ENCODE data around the gene IPO11.
"Not testable (repeated sequence)": the region's sequence is repeated elsewhere in the genome, so short reads cannot be mapped to it uniquely, and the experiment has no call there.

IPO11 gene

GRCh38 chr5:62448528-62448927, 36.0 kb downstream of the IPO11 start:
- DNase-seq (ENCODE audit: low read depth in 2 of 2): no peak

GRCh38 chr5:62450259-62450658, 37.7 kb downstream of the IPO11 start:
- DNase-seq (ENCODE audit: low read depth in 2 of 2): no peak

GRCh38 chr5:62457071-62457470, 44.5 kb downstream of the IPO11 start:
- no peak for DNase-seq (ENCODE audit: low read depth in 2 of 2)

- no peak for DNase-seq (ENCODE audit: low read depth in 2 of 2)
Observed at GRCh38 chr5:62460578-62460983, 48.0 kb downstream of the IPO11 start.

GRCh38 chr5:62461561-62461960, 49.0 kb downstream of the IPO11 start:
- DNase-seq (ENCODE audit: low read depth in 2 of 2): no peak

GRCh38 chr5:62465985-62466925, 53.7 kb downstream of the IPO11 start:
- DNase-seq (ENCODE audit: low read depth in 2 of 2): no peak

- DNase-seq (ENCODE audit: low read depth in 2 of 2): no peak
Observed at GRCh38 chr5:62473209-62473608, 60.6 kb downstream of the IPO11 start.

- no peak for DNase-seq (ENCODE audit: low read depth in 2 of 2)
Observed at GRCh38 chr5:62475072-62475471, 62.5 kb downstream of the IPO11 start.

- DNase-seq (ENCODE audit: low read depth in 2 of 2): no peak
Observed at GRCh38 chr5:62477801-62478200, 65.2 kb downstream of the IPO11 start.

- DNase-seq (ENCODE audit: low read depth in 2 of 2): no peak
Observed at GRCh38 chr5:62483556-62483955, 71.0 kb downstream of the IPO11 start.

GRCh38 chr5:62486672-62487071, 74.1 kb downstream of the IPO11 start:
- DNase-seq (ENCODE audit: low read depth in 2 of 2): no peak

- DNase-seq (ENCODE audit: low read depth in 2 of 2): no peak
Observed at GRCh38 chr5:62488531-62488930, 76.0 kb downstream of the IPO11 start.

- DNase-seq (ENCODE audit: low read depth in 2 of 2): no peak
Observed at GRCh38 chr5:62489471-62489870, 76.9 kb downstream of the IPO11 start.

- DNase-seq (ENCODE audit: low read depth in 2 of 2): no peak
Observed at GRCh38 chr5:62494772-62495171, 82.2 kb downstream of the IPO11 start.

- DNase-seq (ENCODE audit: low read depth in 2 of 2): no peak
Observed at GRCh38 chr5:62496876-62497275, 84.3 kb downstream of the IPO11 start.

- DNase-seq (ENCODE audit: low read depth in 2 of 2): no peak
Observed at GRCh38 chr5:62498961-62499360, 86.4 kb downstream of the IPO11 start.

- DNase-seq (ENCODE audit: low read depth in 2 of 2): no peak
Observed at GRCh38 chr5:62499756-62500155, 87.2 kb downstream of the IPO11 start.

GRCh38 chr5:62502456-62503101, 90.0 kb downstream of the IPO11 start:
- DNase-seq (ENCODE audit: low read depth in 2 of 2): no peak

GRCh38 chr5:62504129-62504528, 91.6 kb downstream of the IPO11 start:
- DNase-seq (ENCODE audit: low read depth in 2 of 2): no peak

GRCh38 chr5:62506659-62507460, 94.3 kb downstream of the IPO11 start:
- no peak for DNase-seq (ENCODE audit: low read depth in 2 of 2)

- DNase-seq (ENCODE audit: low read depth in 2 of 2): not testable (repeated sequence)
Observed at GRCh38 chr5:62508760-62509159, 96.2 kb downstream of the IPO11 start.

GRCh38 chr5:62509806-62510205, 97.2 kb downstream of the IPO11 start:
- no peak for DNase-seq (ENCODE audit: low read depth in 2 of 2)
